GM21360 (cell line): ENCODE results near the gene PXDN.
"Not testable (repeated sequence)": the region's sequence is repeated elsewhere in the genome, so short reads cannot be mapped to it uniquely, and the experiment has no call there.

Experiments used
- ATAC-seq: cut with Tn5 transposase; IDR thresholded peaks from one replicate; pipeline ENCODE4 v1.9.1; 2021; ENCODE audit warnings: mild to moderate bottlenecking, moderate library complexity; ENCODE audit not compliant: unreplicated experiment

PXDN gene

DNA sequence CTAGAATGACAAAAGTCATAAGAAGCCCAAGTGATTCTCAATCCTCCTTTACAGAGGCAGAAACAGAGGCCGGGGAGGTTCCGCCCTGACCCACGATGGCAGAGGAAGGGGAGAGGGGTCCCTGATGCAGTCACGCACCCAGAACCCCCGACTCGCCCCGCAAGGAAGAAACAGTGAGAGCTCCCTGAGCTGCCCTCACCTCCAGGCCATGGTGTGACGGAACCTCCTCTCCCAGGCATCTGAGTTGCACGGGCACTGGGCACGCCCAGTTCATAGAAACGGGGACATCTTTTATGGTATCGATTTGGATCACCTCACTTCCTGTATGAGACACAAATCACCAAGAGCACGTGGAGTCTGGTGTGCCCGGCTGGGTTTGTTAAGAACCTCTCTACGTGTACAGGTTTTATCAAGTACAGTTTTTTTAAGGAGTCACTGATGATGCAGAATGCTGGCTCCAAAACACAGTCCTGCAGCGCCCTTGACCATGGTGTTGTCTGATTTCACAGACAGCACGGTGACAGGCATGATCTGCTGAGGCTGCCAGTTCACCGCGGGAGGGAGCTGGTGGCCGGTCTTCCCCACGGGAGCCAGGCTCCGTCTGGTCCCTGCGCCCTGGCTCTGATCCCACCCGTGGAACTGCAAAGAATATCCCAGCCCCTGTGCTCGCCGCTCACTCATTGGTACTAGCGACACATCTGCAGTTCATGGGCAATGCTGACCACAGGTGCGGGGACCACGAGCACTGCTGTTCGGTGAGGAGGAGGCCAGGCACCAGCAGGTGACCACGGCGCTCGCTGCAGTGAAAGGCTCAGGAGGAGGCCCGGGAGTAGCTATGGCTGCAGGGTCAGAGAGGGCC lies 35.6 kb downstream of the PXDN start:
- ATAC-seq: no peak

DNA sequence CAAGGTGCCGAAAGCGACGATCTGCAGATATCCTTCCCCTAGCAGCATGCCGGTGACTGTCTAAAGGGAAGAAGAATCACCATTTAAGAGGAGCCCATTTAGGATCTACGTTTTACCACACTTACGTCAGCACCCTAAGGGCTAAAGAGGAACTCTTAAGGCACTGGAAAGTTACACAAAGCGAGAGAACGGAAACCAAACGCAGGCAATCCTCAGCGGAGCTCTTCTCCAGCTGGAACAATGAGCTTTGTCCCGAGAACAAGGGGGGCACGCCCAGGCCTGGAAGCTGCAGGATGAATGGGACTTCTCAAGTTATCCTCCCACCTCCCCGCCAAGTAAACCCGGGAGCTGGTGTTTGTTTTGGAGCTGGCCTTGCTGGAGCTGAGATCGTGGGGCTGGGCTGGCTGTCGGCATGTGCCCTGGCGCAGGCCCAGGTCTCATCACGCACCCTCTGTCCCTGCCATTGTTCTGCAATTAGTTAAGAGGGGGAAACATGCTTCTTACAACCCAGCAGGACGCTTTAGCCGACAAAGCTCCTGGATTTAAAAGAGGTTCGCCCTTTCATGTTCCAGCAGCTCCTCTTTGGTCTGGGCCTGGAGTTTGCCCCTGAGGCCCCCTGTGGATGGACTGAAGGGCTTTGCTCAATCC lies 36.4 kb downstream of the PXDN start:
- no peak for ATAC-seq

DNA sequence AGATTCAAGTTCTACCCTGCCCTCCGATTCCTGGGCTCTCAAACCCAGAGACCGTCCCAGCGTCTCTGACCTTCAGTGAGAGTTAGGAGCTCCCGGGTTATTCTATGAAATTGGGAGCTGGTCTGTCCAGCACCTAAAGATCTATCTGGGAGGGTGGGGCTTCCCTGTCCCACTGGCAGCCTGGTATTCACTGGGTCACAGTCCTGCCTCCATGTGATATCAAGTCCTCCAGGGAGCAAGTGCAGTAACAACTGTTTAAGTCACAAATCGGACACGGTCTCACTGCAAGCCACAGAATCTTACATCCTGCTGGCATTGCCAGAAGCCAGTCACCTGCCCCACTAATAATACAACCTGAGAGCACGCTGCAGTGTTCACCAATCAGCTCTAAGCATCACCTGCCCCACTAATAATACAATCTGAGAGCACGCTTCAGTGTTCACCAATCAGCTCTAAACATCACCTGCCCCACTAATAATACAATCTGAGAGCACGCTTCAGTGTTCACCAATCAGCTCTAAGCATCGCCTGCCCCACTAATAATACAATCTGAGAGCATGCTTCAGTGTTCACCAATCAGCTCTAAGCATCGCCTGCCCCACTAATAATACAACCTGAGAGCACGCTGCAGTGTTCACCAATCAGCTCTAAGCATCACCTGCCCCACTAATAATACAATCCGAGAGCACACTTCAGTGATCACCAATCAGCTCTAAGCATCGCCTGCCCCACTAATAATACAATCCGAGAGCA lies 38.0 kb downstream of the PXDN start:
- ATAC-seq: not testable (repeated sequence)

DNA sequence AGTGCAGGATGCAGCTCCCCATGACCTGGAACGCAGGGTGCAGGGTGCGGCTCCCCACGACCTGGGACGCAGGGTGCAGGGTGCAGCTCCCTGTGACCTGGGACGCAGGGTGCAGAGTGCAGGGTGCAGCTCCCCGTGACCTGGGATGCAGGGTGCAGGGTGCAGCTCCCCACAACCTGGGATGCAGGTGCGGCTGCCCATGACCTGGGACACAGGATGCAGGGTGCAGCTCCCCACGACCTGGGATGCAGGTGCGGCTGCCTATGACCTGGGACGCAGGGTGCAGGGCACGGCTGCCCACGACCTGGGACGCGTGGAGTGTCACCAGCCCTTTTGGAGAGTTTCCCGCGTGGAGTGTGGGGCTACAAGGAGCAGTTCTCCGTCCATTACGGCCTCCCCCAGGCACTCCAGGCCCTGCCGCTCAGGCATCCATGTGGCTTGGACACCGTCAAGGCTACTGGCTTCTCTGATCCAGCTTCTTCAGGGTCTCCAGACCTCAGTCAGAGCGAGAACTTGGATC lies 38.7 kb downstream of the PXDN start:
- no peak for ATAC-seq

DNA sequence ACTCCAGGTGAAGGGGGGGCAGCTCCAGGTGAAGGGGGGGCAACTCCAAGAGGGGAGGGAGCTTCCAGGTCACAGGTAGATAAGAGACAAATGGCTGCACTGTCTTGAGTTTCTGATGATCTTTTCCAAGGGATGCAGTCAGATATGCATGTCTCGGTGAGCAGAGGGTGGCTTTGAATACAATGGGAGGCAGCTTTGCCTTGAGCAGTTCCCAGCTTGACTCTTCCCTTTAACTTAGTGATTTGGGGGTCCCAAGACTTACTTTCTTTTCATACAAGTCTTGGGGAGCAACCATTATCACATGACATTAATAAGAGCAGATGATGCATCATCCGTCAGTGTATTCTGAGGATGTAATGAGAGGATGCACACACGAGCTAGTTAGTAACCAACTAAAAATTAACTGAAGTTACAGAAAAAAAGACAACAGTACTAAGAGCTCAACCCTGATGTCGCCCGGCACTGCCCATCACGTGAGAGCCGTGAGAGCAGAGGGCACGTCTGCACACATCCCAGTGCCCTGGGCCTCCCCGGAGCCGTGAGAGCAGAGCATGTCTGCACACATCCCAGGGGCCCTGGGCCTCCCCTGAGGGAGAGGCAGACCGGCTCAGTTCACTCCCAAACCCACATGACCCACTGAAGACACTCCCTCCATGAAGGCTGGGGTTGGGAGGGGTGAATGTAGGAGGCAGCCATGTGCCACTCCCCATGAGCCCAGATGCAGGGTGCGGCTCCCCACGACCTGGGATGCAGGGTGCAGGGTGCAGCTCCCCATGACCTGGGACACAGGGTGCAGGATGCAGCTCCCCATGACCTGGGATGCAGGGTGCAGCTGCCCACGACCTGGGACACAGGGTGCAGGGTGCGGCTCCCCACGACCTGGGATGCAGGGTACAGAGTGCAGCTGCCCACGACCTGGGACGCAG lies 39.4 kb downstream of the PXDN start:
- ATAC-seq: no peak

DNA sequence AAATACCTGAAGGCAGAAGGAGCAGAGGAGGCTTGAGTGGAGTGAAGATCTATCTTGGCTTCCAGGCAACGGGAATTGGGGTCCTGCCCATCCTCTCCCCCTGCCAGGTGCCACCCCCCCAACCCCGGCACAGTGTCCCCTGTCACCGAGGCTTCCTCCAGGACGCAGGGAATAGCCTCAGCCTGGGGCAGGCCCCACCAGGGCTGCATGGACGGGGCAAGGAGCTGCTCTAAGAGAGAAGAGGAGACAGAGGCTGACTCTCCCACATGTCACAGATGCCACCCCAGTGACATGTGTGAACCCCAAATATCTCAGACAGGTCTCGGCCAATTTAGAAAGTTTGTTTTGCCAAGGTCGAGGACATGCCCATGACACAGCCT lies 42.1 kb downstream of the PXDN start:
- ATAC-seq: no peak

DNA sequence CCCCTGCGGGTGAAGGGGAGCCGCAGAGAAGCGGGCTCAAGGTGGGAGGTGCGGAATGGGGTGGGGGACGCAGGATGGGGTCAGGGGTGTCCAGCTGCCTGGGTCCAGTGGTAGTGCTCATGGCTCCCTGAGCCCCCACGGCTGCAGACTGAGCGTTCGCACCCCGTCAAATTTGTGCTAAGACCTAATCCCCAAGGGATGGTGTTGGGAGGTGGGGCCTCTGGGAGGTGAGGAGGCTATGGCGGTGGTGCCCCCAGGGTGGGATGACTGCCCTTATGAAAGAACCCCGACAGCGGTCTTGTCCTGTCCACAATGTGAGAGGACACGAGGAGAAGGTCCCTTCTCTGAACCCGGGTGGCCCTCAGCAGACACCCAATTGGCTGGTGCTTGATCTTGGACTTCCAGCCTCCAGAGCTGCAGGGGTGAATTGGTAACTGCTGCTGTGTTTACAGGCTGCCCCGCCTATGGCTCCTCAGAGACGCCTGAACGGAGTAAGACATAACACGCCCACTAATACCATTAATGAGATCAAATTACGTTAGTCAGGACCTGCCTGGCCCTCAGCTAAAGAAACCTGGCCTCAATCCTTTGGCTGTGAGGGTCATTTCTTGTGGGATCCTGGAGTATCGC lies 42.6 kb downstream of the PXDN start:
- ATAC-seq: no peak

DNA sequence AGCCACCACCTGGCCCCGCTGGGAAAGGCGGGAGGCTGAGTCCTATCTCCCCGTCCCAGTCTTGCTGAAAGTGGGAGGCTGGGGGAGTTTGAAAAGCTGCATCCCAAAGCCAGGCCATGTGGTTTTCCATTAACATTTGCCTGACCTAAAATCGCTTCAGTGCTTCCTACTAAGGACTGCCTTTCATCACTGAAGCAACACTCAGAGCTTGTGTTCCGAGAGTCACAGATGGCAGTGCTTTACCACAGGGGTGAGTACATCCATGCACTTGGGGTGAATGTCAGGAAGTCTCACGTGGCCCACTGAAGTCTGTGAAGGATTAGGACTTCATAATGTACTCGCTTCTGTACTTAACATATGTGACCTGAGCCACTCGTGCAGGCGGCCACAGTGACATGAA lies 43.3 kb downstream of the PXDN start:
- ATAC-seq: no peak

DNA sequence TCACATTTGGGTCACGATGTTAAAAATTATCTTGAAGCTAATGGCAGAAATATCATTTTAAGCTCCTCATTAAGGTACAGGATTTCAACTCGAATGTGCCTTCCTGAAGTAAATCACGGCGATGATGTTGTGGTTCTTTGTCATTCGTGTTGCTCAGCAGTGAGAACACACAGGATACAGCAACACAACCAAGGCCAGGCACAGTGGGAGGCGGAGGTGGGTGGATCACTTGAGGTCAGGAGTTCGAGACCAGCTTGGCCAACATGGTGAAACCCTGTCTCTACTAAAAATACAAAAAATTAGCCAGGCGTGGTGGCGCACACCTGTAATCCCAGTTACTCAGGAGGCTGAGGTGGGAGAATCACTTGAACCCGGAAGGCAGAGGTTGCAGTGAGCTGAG lies 43.9 kb downstream of the PXDN start:
- not testable (repeated sequence) for ATAC-seq

DNA sequence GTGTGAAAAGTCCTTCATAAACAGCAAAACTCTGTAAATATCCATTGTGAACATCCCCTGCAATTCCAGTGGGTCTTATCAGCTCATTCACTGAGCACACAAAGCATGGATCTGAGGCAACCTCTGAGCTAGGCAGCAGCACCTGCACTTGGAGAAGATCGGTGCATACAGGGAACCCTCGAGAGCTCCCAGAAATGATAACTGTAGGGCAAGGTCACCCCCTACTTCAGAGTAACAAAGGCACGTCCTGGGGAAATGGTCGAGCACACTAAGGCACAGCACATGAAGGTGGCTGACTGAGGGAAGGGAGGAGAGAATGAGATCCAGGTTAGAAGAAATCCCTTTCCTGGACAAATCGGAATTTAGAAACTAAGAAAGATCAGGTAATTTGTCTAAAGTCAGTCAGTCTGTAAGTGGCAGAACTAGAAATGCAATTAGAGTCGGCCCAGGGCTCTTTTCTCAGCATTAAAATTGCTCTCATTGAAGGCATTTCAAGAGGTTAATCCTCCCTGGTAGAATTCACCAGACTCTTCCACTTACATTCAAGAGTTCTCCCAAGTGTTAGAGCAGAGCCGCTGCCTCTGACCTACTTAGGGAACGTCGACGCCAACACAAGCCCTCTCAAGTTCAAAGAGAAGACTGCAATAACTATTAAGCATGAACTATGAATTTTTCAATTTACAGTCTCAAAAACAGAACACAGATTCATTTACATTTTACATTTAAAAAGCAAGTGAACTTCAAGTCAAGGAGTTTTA lies 45.9 kb downstream of the PXDN start:
- ATAC-seq: no peak

DNA sequence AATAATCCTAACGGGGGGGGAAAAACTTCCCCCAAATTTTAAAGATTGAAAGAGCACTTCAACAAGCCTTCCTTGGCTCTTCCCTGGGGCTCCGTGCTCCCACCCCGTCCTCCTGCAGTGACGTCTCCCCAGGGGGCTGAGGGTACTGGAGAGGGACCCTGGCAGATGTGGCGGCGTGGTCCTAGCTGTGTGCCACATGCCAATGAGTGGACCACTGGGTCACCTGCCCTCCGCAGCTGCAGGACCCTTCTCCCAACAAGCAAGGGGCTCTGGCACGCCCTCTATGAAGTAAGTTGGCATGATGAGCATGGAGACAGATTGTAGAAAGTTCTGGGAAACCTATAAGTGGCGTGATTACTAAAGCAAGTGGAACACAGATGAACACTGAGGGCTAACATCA lies 46.7 kb downstream of the PXDN start:
- no peak for ATAC-seq

DNA sequence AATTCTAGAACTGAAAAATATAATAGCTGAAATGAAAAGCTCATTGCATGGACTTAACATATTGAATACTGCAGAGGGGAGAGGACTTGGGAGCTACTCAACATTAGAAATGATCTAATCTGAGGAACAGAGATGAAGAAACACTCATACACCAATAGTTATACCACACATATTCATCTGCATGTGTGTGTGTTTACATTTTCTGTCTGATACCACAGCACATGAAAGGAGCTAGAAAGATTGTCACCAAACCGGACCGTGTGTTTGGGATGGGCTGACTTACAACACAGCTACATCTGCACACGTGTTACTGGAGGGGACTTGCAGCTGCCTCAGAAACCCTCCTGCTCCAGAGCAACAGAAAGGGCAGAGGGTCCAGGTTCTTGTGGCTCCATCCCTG lies 47.8 kb downstream of the PXDN start:
- no peak for ATAC-seq

DNA sequence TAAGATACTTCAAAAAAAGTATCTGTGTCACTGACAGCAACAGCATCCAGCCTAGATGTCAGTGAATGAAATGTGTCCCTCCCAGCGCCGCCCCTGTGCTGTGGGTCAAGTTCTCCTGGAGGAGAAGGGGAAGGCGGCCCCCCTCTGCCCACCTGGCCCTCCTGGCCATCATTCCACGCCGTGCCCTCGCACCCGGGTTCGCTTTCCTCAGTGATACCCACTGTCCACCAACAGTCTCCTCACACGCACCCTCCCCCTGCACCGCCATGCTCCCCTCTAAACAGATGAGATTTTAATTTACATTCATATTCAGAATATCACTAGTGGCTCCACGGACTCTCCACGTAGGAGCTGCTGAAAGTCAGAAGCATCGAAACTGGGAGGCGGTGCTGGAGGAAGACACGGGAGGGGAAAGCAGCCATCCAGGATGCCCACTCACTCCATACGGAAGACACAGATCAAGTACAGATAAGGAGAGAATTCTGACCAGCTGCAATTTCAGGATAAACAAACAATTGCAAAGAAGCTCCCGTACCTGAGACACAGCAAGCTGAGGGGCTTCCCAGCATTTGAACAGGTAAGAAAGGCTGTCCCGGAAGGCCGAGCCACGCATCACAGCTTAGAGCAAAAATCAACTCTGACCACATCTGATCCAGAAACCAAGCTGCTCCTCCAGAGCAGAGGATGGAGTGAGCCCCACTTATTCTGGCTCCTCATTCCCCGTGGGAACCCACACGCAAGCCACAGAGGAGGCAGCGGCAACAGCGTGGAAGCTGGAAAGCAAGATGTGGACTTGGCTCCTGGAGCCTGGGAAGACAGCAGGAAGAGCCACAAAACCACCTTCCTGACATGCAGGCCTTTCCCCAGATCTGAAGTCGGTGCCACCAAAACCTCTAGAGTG lies 49.7 kb downstream of the PXDN start:
- no peak for ATAC-seq

DNA sequence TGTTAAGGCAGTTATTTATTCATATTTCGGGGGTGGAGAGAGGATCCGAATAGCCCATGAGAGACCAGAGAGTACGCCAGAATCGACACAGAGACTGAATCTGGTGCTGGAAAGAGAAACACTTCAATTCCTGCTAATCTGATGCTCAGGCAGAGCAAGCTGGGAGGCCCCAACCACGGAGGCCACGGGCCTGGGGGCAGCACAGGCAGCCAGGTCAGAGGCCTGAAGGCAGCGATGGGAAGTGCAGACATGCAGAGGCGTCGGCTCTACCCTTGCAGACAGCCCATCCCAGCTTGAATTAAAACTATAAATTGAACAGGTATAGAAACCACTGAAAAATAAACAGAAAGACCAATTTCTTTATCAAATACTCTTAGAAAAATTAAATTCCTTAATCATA lies 50.6 kb downstream of the PXDN start:
- no peak for ATAC-seq

DNA sequence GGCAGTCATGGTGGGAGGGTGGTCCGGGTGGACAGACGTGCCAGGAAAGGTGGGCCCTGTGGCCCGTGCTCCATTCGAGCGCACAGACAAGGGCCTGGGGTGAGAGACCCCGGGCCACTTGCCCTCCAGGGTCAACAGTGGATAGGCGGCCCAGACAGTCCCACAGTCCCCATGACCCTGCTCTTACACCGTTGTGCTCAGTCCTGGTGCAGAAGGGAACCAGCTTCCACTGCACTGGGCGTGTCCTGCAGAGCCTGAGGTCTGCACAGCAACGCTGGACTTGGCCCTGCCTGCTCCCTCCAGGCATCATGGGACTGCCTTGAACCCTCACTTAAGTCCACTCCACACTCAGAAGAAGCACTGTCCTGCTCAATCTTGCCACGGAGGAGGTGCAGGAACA lies 52.0 kb downstream of the PXDN start:
- ATAC-seq: no peak

DNA sequence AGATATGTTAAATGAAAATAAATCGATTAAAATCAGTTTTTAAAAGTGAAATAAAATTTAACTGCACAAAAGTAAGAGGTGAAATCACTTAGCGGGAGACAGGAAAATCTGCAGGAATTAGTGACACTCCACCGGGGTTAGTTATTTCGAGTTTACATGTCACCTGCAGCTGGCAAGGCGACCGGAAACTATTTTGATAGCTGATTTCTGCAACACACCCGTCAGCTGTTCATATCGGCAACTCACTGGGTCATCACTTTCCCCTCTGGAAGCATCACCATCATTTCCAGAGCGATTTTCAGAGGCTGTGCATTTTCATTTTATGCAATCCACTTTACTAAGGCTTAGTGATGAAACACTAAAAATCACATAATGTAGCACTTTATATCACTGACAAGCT lies 52.9 kb downstream of the PXDN start:
- no peak for ATAC-seq

DNA sequence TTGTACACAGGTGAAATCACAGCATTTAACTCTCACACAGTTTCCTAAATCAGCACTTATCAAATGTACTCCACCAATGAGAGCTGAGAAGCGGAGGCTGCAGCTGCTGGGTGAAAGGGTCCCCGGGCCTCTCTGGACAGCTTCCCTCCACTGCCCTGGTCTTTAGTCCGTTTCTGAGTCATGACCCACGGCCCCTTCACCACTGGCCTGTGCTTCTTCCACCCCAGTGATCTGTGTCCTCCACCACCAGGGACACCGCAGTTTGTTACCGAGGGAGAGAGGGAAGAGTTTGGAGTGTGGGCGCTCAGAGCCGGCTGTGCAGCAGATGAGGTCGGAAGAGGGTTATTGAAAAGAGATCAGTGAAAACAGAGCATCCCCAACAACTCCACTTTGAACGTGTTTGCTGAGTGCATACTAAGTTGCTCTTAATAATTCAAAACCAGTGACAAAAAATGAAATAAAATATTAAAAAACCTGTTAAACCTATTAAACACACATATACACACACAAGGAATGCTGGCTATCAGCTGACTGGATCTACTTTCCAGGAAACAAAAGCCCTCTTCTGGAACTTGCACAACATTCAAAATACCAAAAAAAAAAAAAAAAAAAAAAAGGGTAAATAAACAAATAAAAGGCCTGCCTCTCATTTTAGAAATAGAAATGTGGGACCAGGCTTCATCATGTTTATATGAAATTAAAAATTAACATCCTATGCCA lies 54.1 kb downstream of the PXDN start:
- ATAC-seq: no peak

DNA sequence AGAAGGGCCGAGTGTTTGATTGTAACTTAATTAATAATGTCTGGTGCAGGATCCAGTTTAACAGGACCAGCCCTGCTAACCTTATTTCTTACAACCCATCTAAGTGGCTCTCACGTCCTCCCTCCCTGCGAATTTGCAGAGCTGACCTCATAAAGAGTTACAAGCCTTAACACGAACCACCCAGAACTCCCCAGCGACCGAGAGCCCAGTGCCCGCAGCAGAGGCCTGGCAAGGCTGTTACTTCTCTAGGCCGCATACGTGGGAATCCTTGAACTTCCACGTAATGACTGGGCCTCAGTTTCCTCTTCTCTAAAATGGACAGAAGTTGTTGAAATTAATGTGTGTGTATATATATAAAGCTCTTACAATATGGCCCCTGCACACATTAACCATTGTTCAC lies 55.5 kb downstream of the PXDN start:
- ATAC-seq: no peak
